Activated naive CD8-positive, alpha-beta T cell treated with anti-CD3 and anti-CD28 coated beads, Interleukin-2, amount 50 U/mL, for 16 hours (primary cell): Measurements from ENCODE around the gene PHACTR1.

Experiments
- DNase-seq: peaks from one replicate; pipeline ENCODE4 v3.0.0-alpha.2; 2020; ENCODE audit warnings: low read depth, low spot score

The PHACTR1 gene

GRCh38 chr6:13026557-13026956, 310.0 kb downstream of the PHACTR1 start:
- DNase-seq: no peak

GRCh38 chr6:13027207-13027606, 310.6 kb downstream of the PHACTR1 start:
- DNase-seq: no peak

GRCh38 chr6:13030396-13030795, 313.8 kb downstream of the PHACTR1 start:
- DNase-seq: no peak

- DNase-seq: no peak
Observed at GRCh38 chr6:13032566-13032965, 316.0 kb downstream of the PHACTR1 start.

GRCh38 chr6:13033145-13033544, 316.6 kb downstream of the PHACTR1 start:
- no peak for DNase-seq

GRCh38 chr6:13034316-13034715, 317.7 kb downstream of the PHACTR1 start:
- DNase-seq: no peak

- no peak for DNase-seq
Observed at GRCh38 chr6:13035606-13036005, 319.0 kb downstream of the PHACTR1 start.

GRCh38 chr6:13038315-13038714, 321.7 kb downstream of the PHACTR1 start:
- DNase-seq: no peak

GRCh38 chr6:13038741-13039190, 322.2 kb downstream of the PHACTR1 start:
- DNase-seq: no peak

GRCh38 chr6:13044390-13044789, 327.8 kb downstream of the PHACTR1 start:
- DNase-seq: no peak

GRCh38 chr6:13044896-13045295, 328.3 kb downstream of the PHACTR1 start:
- DNase-seq: no peak

GRCh38 chr6:13045676-13046075, 329.1 kb downstream of the PHACTR1 start:
- DNase-seq: no peak

- DNase-seq: no peak
Observed at GRCh38 chr6:13046084-13046483, 329.5 kb downstream of the PHACTR1 start.

GRCh38 chr6:13048113-13048512, 331.5 kb downstream of the PHACTR1 start:
- DNase-seq: no peak

GRCh38 chr6:13049666-13050254, 333.2 kb downstream of the PHACTR1 start:
- no peak for DNase-seq

- no peak for DNase-seq
Observed at GRCh38 chr6:13053006-13053461, 336.5 kb downstream of the PHACTR1 start.

- DNase-seq: no peak
Observed at GRCh38 chr6:13058051-13058450, 341.5 kb downstream of the PHACTR1 start.

GRCh38 chr6:13059026-13059425, 342.5 kb downstream of the PHACTR1 start:
- DNase-seq: no peak

GRCh38 chr6:13063300-13063918, 346.8 kb downstream of the PHACTR1 start:
- DNase-seq: no peak

GRCh38 chr6:13065581-13065980, 349.0 kb downstream of the PHACTR1 start:
- no peak for DNase-seq

- no peak for DNase-seq
Observed at GRCh38 chr6:13066050-13066449, 349.5 kb downstream of the PHACTR1 start.

- no peak for DNase-seq
Observed at GRCh38 chr6:13066820-13067219, 350.3 kb downstream of the PHACTR1 start.

GRCh38 chr6:13068586-13069210, 352.1 kb downstream of the PHACTR1 start:
- no peak for DNase-seq
